ENCODE results near the gene IFT122.

- TF ChIP-seq CTCF (conservative IDR thresholded peaks at IDR 0.05; ENCODE audit: low read depth, low read length) (no peak), FOS (IDR thresholded peaks at IDR 0.05; ENCODE audit: low read depth, low read length) (no peak), MXI1 (IDR thresholded peaks at IDR 0.05; ENCODE audit: borderline replicate concordance, low read depth, low read length) (no peak), MAZ (IDR thresholded peaks at IDR 0.05; ENCODE audit: borderline replicate concordance, low read depth, low read length) (no peak)
Observed at GRCh38 chr3:129565902-129566301, 125.9 kb downstream of the IFT122 start.

Measured in IMR-90 (cell line).